Caco-2 (cell line): ENCODE measurements around the gene CREB5. TPM values are rescaled to one million over a fixed set of nuclear protein-coding genes. Genes with fewer than 3 reads are reported as not detected.
"Not testable (repeated sequence)": the region's sequence is repeated elsewhere in the genome, so short reads cannot be mapped to it uniquely, and the experiment has no call there.

Experiments
- BruUV-seq: library from RNA; stranded (reverse); fragments of 400-500 nt; replicated peaks from 2 replicates; lab custom pipeline; 2021; lab: Mats Ljungman, UMichigan
- CTCF ChIA-PET: fragments of 300-600 bp; sonication (Branson Sonifier 250); formaldehyde crosslinking; loops from one replicate; lab custom pipeline; 2022; ENCODE audit warnings: antibody characterized with exemption; lab: Charles Lee
- POLR2A ChIA-PET: fragments of 300-600 bp; sonication (Branson Sonifier 250); formaldehyde crosslinking; loops from one replicate; lab custom pipeline; 2022; ENCODE audit warnings: antibody characterized with exemption; lab: Charles Lee
- DNase-seq, 2 experiments: peaks; one replicate each; pipeline versions ENCODE4 v3.0.0 to v3.0.0-alpha.2; 2020 to 2022
- H3K27me3 ChIP-seq: replicated peaks from 2 replicates; pipeline ENCODE4 v1.6.0; 2011; ENCODE audit warnings: low read length; ENCODE audit not compliant: control insufficient read depth, insufficient read depth
- H3K36me3 ChIP-seq: 2 replicates; pipeline ENCODE4 v1.5.1; 2011; ENCODE audit warnings: low read length; ENCODE audit not compliant: control insufficient read depth, insufficient read depth
- H3K4me1 ChIP-seq: fragments of 250-450 bp; sonication (Bioruptor Pico); 2 replicates; pipeline ENCODE4 v1.5.1; 2020; ENCODE audit warnings: mild to moderate bottlenecking
- H3K4me3 ChIP-seq: 2 replicates; pipeline ENCODE4 v1.5.1; 2011; ENCODE audit warnings: low read depth, mild to moderate bottlenecking, control low read depth, low read length
- H3K9me3 ChIP-seq: fragments of 250-450 bp; sonication (Bioruptor Pico); 2 replicates; pipeline ENCODE4 v1.5.1; 2020; ENCODE audit warnings: mild to moderate bottlenecking, moderate library complexity
- H3K27ac Mint-ChIP-seq: one replicate; pipeline ENCODE4 v1.8.0; 2022; ENCODE audit warnings: mixed read lengths; ENCODE audit not compliant: unreplicated experiment
- H3K27me3 Mint-ChIP-seq: one replicate; pipeline ENCODE4 v1.8.0; 2022; ENCODE audit warnings: mixed read lengths; ENCODE audit not compliant: insufficient read depth, unreplicated experiment
- H3K36me3 Mint-ChIP-seq: one replicate; pipeline ENCODE4 v1.8.0; 2022; ENCODE audit warnings: mild to moderate bottlenecking, mixed read lengths; ENCODE audit not compliant: insufficient read depth, unreplicated experiment
- H3K4me1 Mint-ChIP-seq: one replicate; pipeline ENCODE4 v1.8.0; 2022; ENCODE audit warnings: low read depth, mixed read lengths; ENCODE audit not compliant: unreplicated experiment
- H3K4me3 Mint-ChIP-seq: one replicate; pipeline ENCODE4 v1.8.0; 2022; ENCODE audit warnings: mild to moderate bottlenecking, moderate library complexity, mixed read lengths; ENCODE audit not compliant: unreplicated experiment
- H3K9me3 Mint-ChIP-seq: one replicate; pipeline ENCODE4 v1.8.0; 2022; ENCODE audit warnings: mixed read lengths; ENCODE audit not compliant: unreplicated experiment
- intact Hi-C: fragments of 100-400 bp; cut with micrococcal nuclease; formaldehyde crosslinking; loops from one replicate; pipeline ENCODE4 v1.10.0; 2022; ENCODE audit not compliant: unreplicated experiment
- total RNA-seq: library from RNA; stranded (reverse); gene quantifications from 2 replicates; pipeline ENCODE4 v1.2.3, GENCODE V29; 2022
- TF ChIP-seq, protein P1 (sequence below), 2 experiments: fragments of 200-600 bp in 1 of 2; IDR thresholded peaks; 1 replicate in 1 of 2; 2 replicates in 1 of 2; pipeline versions ENCODE4 v1.5.1 to v1.8.0; 2011 to 2022; ENCODE audit warnings: antibody characterized with exemption in 1 of 2, control low read depth in 1 of 2, inconsistent platforms in 1 of 2, low read depth in 1 of 2, low read length in 1 of 2, mild to moderate bottlenecking in 1 of 2, moderate library complexity in 1 of 2; ENCODE audit not compliant: insufficient read depth in 1 of 2, severe bottlenecking in 1 of 2, unreplicated experiment in 1 of 2

The CREB5 gene
- total RNA-seq, 1 experiment from 2014 or later, result 9.1 TPM

DNA sequence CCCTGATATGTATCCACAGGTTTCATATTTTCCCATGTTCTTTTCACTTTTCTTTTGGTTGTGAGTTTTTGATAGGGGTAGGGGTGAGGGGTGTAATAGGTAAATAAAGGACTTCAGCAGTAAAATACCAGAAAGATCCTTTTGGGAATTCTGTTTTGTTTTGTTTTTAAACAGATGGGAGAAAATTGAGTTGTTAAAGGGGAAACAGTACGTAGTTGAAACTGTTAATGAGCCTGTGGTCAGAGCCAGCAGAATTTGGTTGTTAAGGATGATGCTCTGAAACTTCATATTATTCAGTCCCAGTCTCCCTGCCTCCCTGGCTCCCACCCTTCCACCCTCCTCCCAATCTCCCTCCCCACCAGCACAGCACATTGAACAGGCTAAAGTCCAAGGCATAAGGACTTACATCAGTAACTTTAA, 195.9 kb downstream of the CREB5 start:
- intact Hi-C loops, result no loop called here
- Histone ChIP-seq H3K4me3 (no peak overlapping the region), H3K36me3 (no peaks in the 10 kb centered on the region), H3K27me3 (no peaks in the 10 kb centered on the region), H3K4me1 (peaks cover 33% of the 10 kb centered on the region), H3K9me3 (no peaks in the 10 kb centered on the region)
- BruUV-seq, result no TSS peak
- Mint-ChIP-seq H3K9me3 (no peaks in the 10 kb centered on the region), H3K36me3 (no peaks in the 10 kb centered on the region), H3K27ac (no peak overlapping the region), H3K4me1 (peaks cover 6% of the 10 kb centered on the region), H3K27me3 (no peaks in the 10 kb centered on the region), H3K4me3 (no peak overlapping the region)
- TF ChIP-seq, protein P1, sequence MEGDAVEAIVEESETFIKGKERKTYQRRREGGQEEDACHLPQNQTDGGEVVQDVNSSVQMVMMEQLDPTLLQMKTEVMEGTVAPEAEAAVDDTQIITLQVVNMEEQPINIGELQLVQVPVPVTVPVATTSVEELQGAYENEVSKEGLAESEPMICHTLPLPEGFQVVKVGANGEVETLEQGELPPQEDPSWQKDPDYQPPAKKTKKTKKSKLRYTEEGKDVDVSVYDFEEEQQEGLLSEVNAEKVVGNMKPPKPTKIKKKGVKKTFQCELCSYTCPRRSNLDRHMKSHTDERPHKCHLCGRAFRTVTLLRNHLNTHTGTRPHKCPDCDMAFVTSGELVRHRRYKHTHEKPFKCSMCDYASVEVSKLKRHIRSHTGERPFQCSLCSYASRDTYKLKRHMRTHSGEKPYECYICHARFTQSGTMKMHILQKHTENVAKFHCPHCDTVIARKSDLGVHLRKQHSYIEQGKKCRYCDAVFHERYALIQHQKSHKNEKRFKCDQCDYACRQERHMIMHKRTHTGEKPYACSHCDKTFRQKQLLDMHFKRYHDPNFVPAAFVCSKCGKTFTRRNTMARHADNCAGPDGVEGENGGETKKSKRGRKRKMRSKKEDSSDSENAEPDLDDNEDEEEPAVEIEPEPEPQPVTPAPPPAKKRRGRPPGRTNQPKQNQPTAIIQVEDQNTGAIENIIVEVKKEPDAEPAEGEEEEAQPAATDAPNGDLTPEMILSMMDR (IDR thresholded peaks at IDR 0.05; ENCODE audit: insufficient read depth in 1 of 2, low read depth in 1 of 2, low read length in 1 of 2, severe bottlenecking in 1 of 2, unreplicated experiment in 1 of 2), result no peak
- ChIA-PET CTCF (no interaction called here), POLR2A (no interaction called here)
- no peak for DNase-seq

DNA sequence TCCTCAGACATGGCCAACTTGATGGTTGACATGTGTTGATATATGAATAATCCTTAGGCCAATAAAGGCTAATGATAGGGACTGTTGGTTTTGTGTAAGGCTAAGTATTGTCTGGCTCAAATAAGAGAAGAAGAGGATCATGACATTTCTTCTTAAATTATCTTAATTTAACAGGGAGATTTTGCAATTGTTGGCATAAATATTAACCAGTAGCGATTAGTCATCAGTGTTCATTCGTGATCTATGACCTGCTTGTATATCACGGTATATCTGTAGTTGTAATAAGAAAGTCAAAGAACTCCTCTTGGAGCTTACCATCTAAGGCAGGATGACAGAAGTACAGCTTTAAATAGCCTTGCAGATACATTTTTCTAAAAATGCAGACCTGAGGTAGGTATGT, 196.4 kb downstream of the CREB5 start:
- H3K9me3 ChIP-seq, result no peaks in the 10 kb centered on the region
- BruUV-seq, result no TSS peak
- intact Hi-C loops, result no loop called here
- POLR2A ChIA-PET, result no interaction called here
- H3K27me3 Mint-ChIP-seq, result no peaks in the 10 kb centered on the region
- H3K36me3 ChIP-seq, result no peaks in the 10 kb centered on the region
- CTCF ChIA-PET, result no interaction called here
- no peak overlapping the region for H3K4me3 Mint-ChIP-seq
- H3K36me3 Mint-ChIP-seq, result no peaks in the 10 kb centered on the region
- no peak overlapping the region for H3K4me3 ChIP-seq
- no peak overlapping the region for H3K27ac Mint-ChIP-seq
- TF ChIP-seq, protein P1 (IDR thresholded peaks at IDR 0.05; ENCODE audit: insufficient read depth in 1 of 2, low read depth in 1 of 2, low read length in 1 of 2, severe bottlenecking in 1 of 2, unreplicated experiment in 1 of 2), result no peak
- H3K9me3 Mint-ChIP-seq, result no peaks in the 10 kb centered on the region
- peaks cover 6% of the 10 kb centered on the region for H3K4me1 Mint-ChIP-seq
- peaks cover 37% of the 10 kb centered on the region for H3K4me1 ChIP-seq
- DNase-seq, result no peak
- no peaks in the 10 kb centered on the region for H3K27me3 ChIP-seq

DNA sequence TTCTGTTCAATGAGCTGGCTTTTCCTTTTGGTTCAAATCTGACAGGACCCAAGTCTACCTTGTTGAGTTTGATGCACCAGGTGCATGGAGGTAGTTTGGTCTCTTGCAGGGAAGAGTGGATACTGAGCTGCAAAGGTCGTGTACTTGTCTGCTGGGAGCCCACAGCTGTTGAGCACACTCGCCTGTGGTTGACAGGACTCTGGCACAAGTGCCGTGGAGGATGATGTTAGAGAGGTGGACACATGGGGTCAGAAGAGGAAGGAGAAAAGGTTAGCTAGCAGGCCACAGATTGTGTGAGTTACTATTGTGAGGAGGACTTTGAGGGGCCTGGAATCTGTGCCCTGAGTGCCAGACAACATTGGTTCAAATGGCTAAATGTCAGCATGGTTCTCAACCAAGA, 197.3 kb downstream of the CREB5 start:
- peaks cover 37% of the 10 kb centered on the region for H3K4me1 ChIP-seq
- Mint-ChIP-seq H3K27ac (no peak overlapping the region), H3K4me1 (peaks cover 6% of the 10 kb centered on the region), H3K27me3 (no peaks in the 10 kb centered on the region), H3K9me3 (no peaks in the 10 kb centered on the region), H3K36me3 (no peaks in the 10 kb centered on the region), H3K4me3 (no peak overlapping the region)
- BruUV-seq, result no TSS peak
- TF ChIP-seq, protein P1 (IDR thresholded peaks at IDR 0.05; ENCODE audit: insufficient read depth in 1 of 2, low read depth in 1 of 2, low read length in 1 of 2, severe bottlenecking in 1 of 2, unreplicated experiment in 1 of 2), result no peak
- no peak overlapping the region for H3K4me3 ChIP-seq
- no peaks in the 10 kb centered on the region for H3K36me3 ChIP-seq
- intact Hi-C loops, result no loop called here
- H3K27me3 ChIP-seq, result no peaks in the 10 kb centered on the region
- POLR2A ChIA-PET, result no interaction called here
- no peaks in the 10 kb centered on the region for H3K9me3 ChIP-seq
- CTCF ChIA-PET, result no interaction called here
- DNase-seq, result no peak

DNA sequence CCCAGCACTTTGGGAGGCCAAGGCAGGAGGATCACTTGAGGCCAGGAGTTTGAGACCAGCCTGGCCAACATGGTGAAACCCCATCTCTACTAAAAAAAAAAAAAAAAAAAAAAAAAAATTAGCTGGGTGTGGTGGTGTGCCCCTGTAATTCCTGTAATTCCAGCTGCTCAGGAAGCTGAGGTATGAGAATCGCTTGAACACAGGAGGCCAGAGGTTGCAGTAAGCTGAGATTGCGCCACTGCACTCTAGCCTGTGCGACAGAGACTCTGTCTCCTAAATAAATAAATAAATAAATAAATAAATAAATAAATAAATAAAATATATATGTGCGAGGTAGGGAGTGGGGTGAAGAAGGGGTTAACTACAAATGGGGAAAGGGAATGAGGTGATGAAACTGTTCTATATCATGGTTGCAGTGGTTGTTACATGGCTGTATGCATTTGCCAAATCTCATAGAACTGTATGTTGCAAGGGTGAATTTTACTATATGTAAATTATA, 199.1 kb downstream of the CREB5 start:
- H3K9me3 ChIP-seq, H3K27me3 ChIP-seq, intact Hi-C loops, H3K27me3 Mint-ChIP-seq, H3K4me3 ChIP-seq, H3K4me1 Mint-ChIP-seq, H3K9me3 Mint-ChIP-seq, H3K4me3 Mint-ChIP-seq, BruUV-seq, H3K36me3 Mint-ChIP-seq, H3K36me3 ChIP-seq, POLR2A ChIA-PET, H3K27ac Mint-ChIP-seq: not testable (repeated sequence)
- peaks cover 37% of the 10 kb centered on the region for H3K4me1 ChIP-seq
- peak; percentile 25 to 54 for DNase-seq
- CTCF ChIA-PET, result interaction anchor here (0.6 to 0.8 kb wide), 2 partner anchors 40 to 249 kb away, joined by 3 read pairs; no protein-coding TSS in a partner anchor
